GM10248 (cell line): Measurements from ENCODE around the gene ECE1.
"Not testable (repeated sequence)": the region's sequence is repeated elsewhere in the genome, so short reads cannot be mapped to it uniquely, and the experiment has no call there.

Source experiments
- CTCF ChIA-PET: fragments of 300-600 bp; sonication (Branson Sonifier 250); formaldehyde crosslinking; extraction: SDS; loops from one replicate; lab custom pipeline; 2021; ENCODE audit warnings: antibody characterized with exemption; lab: Yijun Ruan, JAX
- POLR2A ChIA-PET: fragments of 350-650 bp; sonication (Branson Sonifier 250); formaldehyde crosslinking; extraction: SDS; loops from one replicate; lab custom pipeline; 2020; ENCODE audit warnings: antibody characterized with exemption; lab: Yijun Ruan, JAX
- DNase-seq: peaks from one replicate; pipeline ENCODE4 v3.0.0; 2012; ENCODE audit errors: extremely low spot score
- TF ChIP-seq, protein P1 (sequence below): IDR thresholded peaks from 2 replicates; pipeline ENCODE4 v1.5.1; 2012; ENCODE audit warnings: mild to moderate bottlenecking, low read depth; ENCODE audit errors: extremely low read depth, missing control alignments, control extremely low read depth

The ECE1 gene

GRCh38 chr1:21175324-21175669, 115.0 kb downstream of the ECE1 start:
- ChIA-PET CTCF (interaction anchor here (1.2 kb wide), 1 partner anchor 12 kb away, joined by 3 read pairs; no protein-coding TSS in a partner anchor), POLR2A (interaction anchor here (1.8 kb wide), 1 partner anchor 9 kb away, joined by 3 read pairs; no protein-coding TSS in a partner anchor)
- no peak for DNase-seq
- TF ChIP-seq, protein P1, sequence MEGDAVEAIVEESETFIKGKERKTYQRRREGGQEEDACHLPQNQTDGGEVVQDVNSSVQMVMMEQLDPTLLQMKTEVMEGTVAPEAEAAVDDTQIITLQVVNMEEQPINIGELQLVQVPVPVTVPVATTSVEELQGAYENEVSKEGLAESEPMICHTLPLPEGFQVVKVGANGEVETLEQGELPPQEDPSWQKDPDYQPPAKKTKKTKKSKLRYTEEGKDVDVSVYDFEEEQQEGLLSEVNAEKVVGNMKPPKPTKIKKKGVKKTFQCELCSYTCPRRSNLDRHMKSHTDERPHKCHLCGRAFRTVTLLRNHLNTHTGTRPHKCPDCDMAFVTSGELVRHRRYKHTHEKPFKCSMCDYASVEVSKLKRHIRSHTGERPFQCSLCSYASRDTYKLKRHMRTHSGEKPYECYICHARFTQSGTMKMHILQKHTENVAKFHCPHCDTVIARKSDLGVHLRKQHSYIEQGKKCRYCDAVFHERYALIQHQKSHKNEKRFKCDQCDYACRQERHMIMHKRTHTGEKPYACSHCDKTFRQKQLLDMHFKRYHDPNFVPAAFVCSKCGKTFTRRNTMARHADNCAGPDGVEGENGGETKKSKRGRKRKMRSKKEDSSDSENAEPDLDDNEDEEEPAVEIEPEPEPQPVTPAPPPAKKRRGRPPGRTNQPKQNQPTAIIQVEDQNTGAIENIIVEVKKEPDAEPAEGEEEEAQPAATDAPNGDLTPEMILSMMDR: no peak

GRCh38 chr1:21174654-21175323, 115.5 kb downstream of the ECE1 start:
- CTCF ChIA-PET: interaction anchor here (1.2 kb wide), 1 partner anchor 12 kb away, joined by 3 read pairs; no protein-coding TSS in a partner anchor
- POLR2A ChIA-PET: interaction anchor here (1.8 kb wide), 1 partner anchor 9 kb away, joined by 3 read pairs; no protein-coding TSS in a partner anchor
- DNase-seq: no peak
- TF ChIP-seq, protein P1: no peak

DNA sequence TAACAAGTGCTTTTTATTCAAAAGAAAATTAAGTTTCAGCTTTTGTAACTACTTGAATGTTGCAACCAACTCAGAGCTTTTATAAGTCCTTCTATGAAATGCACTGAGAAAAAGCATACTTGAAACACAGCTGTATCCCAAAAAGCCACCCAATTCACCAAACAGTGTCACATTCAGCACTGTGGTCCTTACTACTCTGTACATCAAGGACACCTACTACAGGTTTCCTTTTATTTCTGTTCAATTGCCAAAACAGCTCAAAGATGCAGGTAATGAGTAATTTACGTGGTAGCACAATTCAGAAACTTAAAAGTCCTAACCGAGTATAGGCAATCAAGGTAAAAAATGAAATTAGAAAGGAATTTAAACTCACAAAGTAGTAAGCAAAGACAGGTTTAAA, 116.0 kb downstream of the ECE1 start:
- TF ChIP-seq, protein P1: no peak
- POLR2A ChIA-PET: interaction anchor here (1.8 kb wide), 1 partner anchor 8 kb away, joined by 3 read pairs; no protein-coding TSS in a partner anchor
- DNase-seq: no peak
- CTCF ChIA-PET: no interaction called here

- CTCF ChIA-PET, DNase-seq, POLR2A ChIA-PET: not testable (repeated sequence)
Measured at GRCh38 chr1:21173096-21173495, 117.2 kb downstream of the ECE1 start.

DNA sequence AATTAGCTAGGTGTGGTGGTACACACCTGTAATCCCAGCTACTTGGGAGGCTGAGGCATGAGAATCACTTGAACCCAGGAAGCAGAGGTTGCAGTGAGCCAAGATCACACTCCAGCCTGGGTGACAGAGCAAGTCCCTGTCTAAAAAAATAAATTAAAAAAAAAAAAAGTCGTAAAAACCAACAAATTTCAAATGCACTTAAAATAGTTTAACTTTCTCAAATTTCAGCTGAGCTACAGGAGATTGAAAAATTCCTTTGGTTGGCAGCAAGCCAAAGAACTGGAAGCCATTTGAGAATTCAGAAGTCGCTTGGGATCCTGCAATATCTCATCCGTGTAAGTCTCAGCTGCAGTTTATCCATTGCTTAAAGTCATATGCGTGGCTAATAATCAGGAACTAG, 119.4 kb downstream of the ECE1 start:
- POLR2A ChIA-PET, CTCF ChIA-PET, DNase-seq: not testable (repeated sequence)

- ChIA-PET CTCF (no interaction called here), POLR2A (interaction anchor here (0.6 kb wide), 2 partner anchors 59 to 741 kb away, joined by 4 to 6 read pairs; no protein-coding TSS in a partner anchor)
- DNase-seq: no peak
- TF ChIP-seq, protein P1: no peak
Measured at GRCh38 chr1:21168444-21168843, 121.8 kb downstream of the ECE1 start.
